HG03108 (cell line): ENCODE measurements around the gene LUZP2.
"Not testable (repeated sequence)": the region's sequence is repeated elsewhere in the genome, so short reads cannot be mapped to it uniquely, and the experiment has no call there.

Experiments used
- ATAC-seq: cut with Tn5 transposase; IDR thresholded peaks from one replicate; pipeline ENCODE4 v1.9.1; 2021; ENCODE audit warnings: moderate library complexity; ENCODE audit not compliant: unreplicated experiment

The LUZP2 gene

DNA sequence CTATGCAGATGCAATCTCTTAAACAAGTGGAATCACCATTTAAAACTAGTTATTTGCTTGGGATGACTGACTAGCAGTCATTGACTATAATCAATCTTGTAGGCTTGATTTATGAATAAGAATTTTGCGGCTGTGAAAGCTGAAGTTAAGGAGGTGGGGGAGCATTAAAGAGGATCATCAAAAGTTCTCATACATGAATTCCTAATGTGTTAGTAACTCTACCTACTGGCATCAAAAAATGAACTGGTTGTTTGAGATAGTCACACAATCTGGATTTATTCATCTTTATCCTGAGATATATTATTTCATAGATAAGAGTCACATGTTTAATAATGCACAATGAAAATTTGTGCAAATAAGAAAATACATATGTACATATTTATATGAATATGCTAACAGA, 393.6 kb downstream of the LUZP2 start:
- ATAC-seq: no peak

DNA sequence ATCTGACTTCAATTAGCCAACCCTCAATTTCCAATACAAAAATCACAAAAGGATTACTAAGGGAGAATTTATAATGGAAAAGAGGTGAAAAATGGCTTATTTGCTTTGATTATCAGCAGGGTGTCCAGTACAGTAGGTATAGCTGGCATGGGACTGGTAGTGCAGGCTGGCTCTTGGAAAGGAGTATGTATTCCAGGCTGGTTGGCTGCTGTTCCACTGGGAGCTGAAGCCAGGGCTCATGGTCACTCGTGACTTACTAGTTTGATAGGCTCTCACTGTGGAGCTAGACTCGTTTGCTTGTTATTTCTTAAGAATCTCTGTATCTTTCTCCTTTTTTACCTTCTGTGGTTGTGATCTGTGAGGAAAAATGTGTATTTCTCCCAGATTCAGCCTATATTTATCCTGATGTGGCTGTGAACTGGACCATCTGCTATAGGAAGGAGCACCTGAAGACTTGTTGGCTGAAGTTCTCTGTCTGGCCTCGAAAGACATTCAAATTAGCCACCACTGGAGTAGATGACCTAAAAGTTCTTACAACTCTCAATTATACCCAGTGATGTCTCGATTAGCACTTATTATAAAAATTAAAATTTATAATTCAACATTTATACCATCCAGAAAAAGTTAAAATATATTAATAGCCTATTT, 395.1 kb downstream of the LUZP2 start:
- not testable (repeated sequence) for ATAC-seq

- ATAC-seq: no peak
These were observed 399.4 kb downstream of the LUZP2 start for GRCh38 chr11:24896118-24896835.

GRCh38 chr11:24900514-24900913, 403.7 kb downstream of the LUZP2 start:
- no peak for ATAC-seq

DNA sequence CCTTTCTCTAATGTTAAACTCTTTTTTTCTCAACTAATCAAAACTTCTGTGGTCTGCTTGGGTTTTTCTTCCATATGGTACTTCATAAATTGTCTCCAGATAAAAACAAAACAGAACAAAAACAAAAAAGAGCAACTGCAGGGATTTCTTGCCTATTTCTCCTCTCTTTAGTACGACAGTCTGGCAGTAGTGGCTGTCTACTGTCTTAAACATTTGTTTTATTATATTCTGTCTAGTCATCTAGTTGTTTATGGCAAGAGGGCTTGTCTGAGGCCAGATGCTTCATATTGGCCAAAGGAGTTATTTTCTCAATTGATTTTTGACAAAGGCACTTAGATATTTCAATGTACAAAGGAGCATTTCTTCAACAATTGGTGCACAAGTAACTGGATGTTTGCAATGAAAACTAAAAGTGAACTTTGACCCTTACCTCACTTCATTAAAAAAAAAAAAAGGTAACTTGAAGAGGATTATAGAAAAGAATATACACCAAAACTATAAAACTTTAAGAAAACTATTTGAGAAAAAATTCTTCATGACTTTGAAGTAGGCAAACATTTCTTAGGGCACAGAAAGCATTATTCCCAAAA, 404.2 kb downstream of the LUZP2 start:
- ATAC-seq: no peak

DNA sequence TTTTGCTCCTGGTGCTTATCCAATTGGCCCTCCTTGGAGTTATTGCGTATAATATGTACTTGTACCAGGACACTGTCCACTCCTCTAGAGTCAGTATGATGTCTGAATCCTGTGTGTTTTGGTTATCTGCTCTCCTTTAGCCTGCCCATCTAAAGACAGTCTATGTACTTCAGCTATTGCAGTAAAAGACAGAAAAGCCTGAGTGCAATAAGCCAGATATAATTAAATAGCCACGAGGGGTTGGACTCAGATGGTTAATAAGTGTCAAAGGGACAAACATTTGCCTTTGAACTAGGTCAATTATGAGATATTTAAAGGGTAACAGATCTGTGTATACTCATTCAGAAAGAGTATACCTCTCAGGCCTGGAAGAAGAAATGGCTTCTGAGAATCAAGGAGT, 406.7 kb downstream of the LUZP2 start:
- no peak for ATAC-seq

GRCh38 chr11:24925091-24925490, 428.2 kb downstream of the LUZP2 start:
- ATAC-seq: no peak

- ATAC-seq: no peak
These were observed 435.5 kb downstream of the LUZP2 start for GRCh38 chr11:24932110-24933000.

- ATAC-seq: no peak
These were observed 438.0 kb downstream of the LUZP2 start for GRCh38 chr11:24934733-24935439.

DNA sequence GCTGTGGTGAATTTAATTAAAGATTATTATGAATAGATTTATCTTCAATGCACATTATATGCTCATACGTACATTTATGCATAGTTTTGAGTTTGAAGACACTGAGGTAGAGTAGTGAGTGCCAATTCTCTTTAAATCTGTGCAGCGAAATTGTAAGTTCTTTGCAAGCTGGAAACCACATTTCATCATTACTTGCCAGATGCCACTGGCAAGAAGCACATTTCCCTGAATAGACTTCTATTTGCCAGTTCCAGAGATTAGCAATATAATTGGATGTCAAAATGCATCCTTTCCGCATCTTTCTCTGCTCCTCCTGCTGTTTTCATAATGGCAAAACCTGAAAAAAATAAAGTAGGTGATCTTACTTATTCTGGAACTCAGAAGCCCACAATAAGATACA, 448.0 kb downstream of the LUZP2 start:
- no peak for ATAC-seq

DNA sequence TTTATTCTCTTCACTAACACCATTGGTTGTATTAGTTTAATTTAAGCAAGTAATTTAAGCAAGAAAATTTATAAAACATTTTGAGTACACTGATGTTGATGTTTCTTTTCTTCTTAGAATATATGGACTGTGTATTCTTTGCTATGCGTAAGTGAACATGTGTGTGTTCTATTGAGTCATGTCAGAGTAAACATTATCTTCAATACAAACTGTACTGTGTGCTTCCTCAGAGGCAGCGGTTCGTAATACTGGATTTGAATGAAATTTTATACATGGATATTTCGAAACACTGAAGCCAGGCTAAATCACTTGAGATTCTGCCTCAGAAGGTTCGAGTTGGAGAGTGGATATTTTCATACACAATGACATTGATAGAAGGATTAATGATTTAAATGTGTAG, 452.6 kb downstream of the LUZP2 start:
- ATAC-seq: no peak

DNA sequence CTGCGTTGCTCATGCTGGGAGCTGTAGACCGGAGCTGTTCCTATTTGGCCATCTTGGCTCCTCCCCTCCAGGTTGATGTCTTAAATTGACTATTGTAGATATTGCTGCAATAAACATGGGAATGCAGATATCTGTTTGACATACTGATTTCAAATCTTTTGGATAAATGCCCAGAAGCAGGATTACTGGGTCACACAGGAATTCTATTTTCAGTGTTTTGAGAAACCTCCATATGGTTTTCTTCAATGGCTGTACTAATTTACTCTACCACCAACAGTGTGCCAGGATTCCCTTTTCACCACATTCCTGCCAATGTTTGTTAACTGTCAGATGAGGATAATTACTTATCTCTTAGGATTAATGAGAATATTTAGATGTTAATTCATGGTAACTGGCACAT, 467.0 kb downstream of the LUZP2 start:
- ATAC-seq: no peak

- ATAC-seq: no peak
These were observed 468.9 kb downstream of the LUZP2 start for GRCh38 chr11:24965748-24966147.

- ATAC-seq: not testable (repeated sequence)
These were observed 497.1 kb downstream of the LUZP2 start for GRCh38 chr11:24993903-24994302.

DNA sequence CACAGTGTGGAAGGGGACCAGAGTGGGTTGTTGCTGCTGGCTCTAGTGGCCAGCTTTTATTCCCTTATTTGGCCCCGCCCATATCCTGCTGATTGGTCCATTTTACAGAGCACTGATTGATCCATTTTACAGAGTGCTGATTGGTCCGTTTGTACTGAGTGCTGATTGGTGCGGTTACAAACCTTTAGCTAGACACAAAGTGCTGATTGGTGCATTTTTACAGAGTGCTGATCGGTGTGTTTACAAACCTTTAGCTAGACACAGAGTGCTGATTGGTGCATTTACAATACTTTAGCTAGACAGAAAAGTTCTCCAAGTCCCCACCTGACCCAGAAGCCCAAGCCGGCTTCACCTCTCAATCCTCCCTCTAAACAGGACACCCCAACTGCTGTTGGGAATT, 503.1 kb downstream of the LUZP2 start:
- not testable (repeated sequence) for ATAC-seq

- no peak for ATAC-seq
These were observed 540.6 kb downstream of the LUZP2 start for GRCh38 chr11:25037431-25037830.

- ATAC-seq: no peak
These were observed 541.3 kb downstream of the LUZP2 start for GRCh38 chr11:25038131-25038530.

DNA sequence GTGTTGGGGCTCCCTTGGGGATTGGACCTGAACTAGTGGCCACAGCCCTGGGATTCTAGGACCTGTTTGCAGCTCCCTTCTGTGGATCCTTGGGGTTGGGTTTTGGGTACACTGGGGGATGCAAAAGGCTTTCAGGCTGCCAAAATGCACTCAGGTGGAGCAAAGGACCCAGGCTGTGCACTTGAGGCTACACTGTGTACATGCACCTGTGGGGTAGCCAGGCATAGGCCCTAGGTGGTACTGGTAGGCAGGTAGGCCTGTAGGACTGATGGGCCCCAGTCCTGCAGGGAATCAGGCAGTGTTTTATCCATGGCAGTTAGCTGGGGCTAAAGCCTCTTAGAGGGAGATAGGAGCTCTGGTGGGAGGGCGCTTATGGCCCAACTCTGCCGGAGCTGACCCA, 542.3 kb downstream of the LUZP2 start:
- ATAC-seq: no peak

DNA sequence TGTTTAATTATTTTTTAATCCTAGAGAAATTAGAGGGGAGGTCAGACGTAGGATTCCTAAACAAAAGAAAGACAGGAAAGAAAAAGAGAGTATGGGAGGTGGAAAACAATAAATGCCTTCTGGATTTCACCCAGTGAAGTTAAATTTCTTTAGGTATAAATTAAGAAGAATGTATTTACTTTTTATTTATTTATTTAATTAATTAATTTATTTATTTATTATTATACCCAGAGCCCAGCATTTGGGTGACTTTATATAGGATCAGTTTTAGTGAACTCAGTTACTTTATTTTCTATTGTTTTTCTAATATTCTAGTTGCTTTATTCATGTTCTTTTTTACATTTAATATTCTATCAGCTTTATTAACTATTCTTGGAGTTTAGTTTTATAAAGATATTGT, 551.8 kb downstream of the LUZP2 start:
- ATAC-seq: no peak

DNA sequence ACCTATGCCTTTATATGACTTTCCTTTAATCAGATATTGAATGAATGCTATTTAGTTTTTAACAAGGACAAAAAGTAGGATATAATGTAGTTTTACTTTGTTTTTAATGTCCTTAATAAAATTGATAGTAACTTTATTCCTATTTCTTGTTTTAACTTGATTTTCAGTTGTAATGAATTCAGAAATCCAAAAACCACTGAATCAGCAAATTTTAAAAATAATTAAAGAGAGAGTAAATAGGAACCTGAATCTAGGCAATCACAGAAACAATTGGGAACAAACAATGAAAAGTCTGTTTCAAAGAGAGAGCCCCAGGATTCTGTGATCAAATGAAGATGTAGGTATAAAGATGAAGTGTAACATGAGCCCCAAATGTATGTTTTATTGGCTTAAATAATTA, 556.0 kb downstream of the LUZP2 start:
- no peak for ATAC-seq

GRCh38 chr11:25057861-25058260, 561.0 kb downstream of the LUZP2 start:
- no peak for ATAC-seq
